Measurements from ENCODE around the gene LRRIQ4.

Gene LRRIQ4

GRCh38 chr3:169861871-169862270, 49.2 kb downstream of the LRRIQ4 start:
- DNase-seq: no peak

- peak; percentile 79 to 81 for DNase-seq
Measured at GRCh38 chr3:169863458-169863899, 50.8 kb downstream of the LRRIQ4 start.

GRCh38 chr3:169864270-169864669, 51.6 kb downstream of the LRRIQ4 start:
- DNase-seq: no peak

- DNase-seq: peak; percentile 20 to 49
Measured at GRCh38 chr3:169865176-169865767, 52.6 kb downstream of the LRRIQ4 start.

- DNase-seq: no peak
Measured at GRCh38 chr3:169867584-169868210, 55.0 kb downstream of the LRRIQ4 start.

GRCh38 chr3:169868369-169868768, 55.7 kb downstream of the LRRIQ4 start:
- DNase-seq: no peak

GRCh38 chr3:169869484-169870220, 57.0 kb downstream of the LRRIQ4 start, which contains the start of gene LRRC31:
Gene LRRC31 (minus strand): TSS chr3:169869935. CDS start chr3:169869807, 128 bp downstream.
- no peak for DNase-seq

- DNase-seq: no peak
Measured at GRCh38 chr3:169871129-169871886, 58.6 kb downstream of the LRRIQ4 start.

- DNase-seq: no peak
Measured at GRCh38 chr3:169879013-169879557, 66.4 kb downstream of the LRRIQ4 start.

- no peak for DNase-seq
Measured at GRCh38 chr3:169879845-169880575, 67.3 kb downstream of the LRRIQ4 start.

- no peak for DNase-seq
Measured at GRCh38 chr3:169880576-169881250, 68.0 kb downstream of the LRRIQ4 start.

GRCh38 chr3:169886671-169887070, 74.0 kb downstream of the LRRIQ4 start:
- no peak for DNase-seq

All from Kasumi-1 (cell line).